ENCODE data around the gene DLX2. TPM values are rescaled to one million over a fixed set of nuclear protein-coding genes. Genes with fewer than 3 reads are reported as not detected.

DLX2 gene
- total and polyA plus RNA-seq, 7 donors, result under 0.01 to 0.14 (median 0.04) TPM; not detected in 4

GRCh38 chr2:172084645-172085459 lies 17.8 kb downstream of the DLX2 start:
- Histone ChIP-seq H3K4me3 (peak overlapping the region; percentile 15 to 50 (median 40)), H3K36me3 (no peaks in the 10 kb centered on the region), H3K4me1 (peaks cover 0 to 56% (median 36%) of the 10 kb centered on the region in 4 donors), H3K27me3 (peaks cover 88 to 100% (median 99%) of the 10 kb centered on the region in 3 donors), H3K9me3 (no peaks in the 10 kb centered on the region), H3K27ac (peak overlapping the region in 1 of 4 donors; percentile 16)
- TF ChIP-seq POLR2AphosphoS5 (IDR thresholded peaks at IDR 0.05), result peak; percentile 24 to 70 (median 58)
- peak in 1 of 2 donors; percentile 12 for TF ChIP-seq POLR2A (IDR thresholded peaks at IDR 0.05)
- no peak for TF ChIP-seq EP300 (IDR thresholded peaks at IDR 0.05)
- intact Hi-C loops (cut with DNase I), result loop anchor here (10.0 kb wide), 1 partner anchor 190 kb away; the partner anchor contains the start of gene SLC25A12
- 1% methylated on average over 76 of the region's 76 CpGs for WGBS, 2 donors
- DNase-seq, result peak; percentile 86

GRCh38 chr2:172084395-172084644 lies 18.4 kb downstream of the DLX2 start:
- intact Hi-C loops (cut with DNase I), result loop anchor here (10.0 kb wide), 1 partner anchor 190 kb away; the partner anchor contains the start of gene SLC25A12

GRCh38 chr2:172083628-172084394 lies 18.9 kb downstream of the DLX2 start:
- WGBS, 2 donors, result 10 to 11% methylated on average over 23 of the region's 23 CpGs
- Histone ChIP-seq H3K4me1 (peaks cover 0 to 52% (median 36%) of the 10 kb centered on the region in 4 donors), H3K9me3 (no peaks in the 10 kb centered on the region), H3K27me3 (peaks cover 78 to 96% (median 88%) of the 10 kb centered on the region in 3 donors), H3K27ac (no peak overlapping the region), H3K36me3 (no peaks in the 10 kb centered on the region), H3K4me3 (peak overlapping the region in 3 of 4 donors; percentile 33 to 50 (median 48))
- intact Hi-C loops (cut with DNase I), result loop anchor here (10.0 kb wide), 1 partner anchor 189 kb away; the partner anchor contains the start of gene SLC25A12
- TF ChIP-seq CTCF (IDR thresholded peaks at IDR 0.05), result no peak
- peak in 1 of 4 donors; percentile 12 for TF ChIP-seq POLR2AphosphoS5 (IDR thresholded peaks at IDR 0.05)
- no peak for DNase-seq

More at GRCh38 chr2:172084395-172084644, 18.4 kb downstream of the DLX2 start:
- WGBS, 2 donors, result 2 to 4% methylated on average over 17 of the region's 17 CpGs
- TF ChIP-seq POLR2AphosphoS5 (IDR thresholded peaks at IDR 0.05) (no peak), EP300 (IDR thresholded peaks at IDR 0.05) (no peak), POLR2A (IDR thresholded peaks at IDR 0.05) (no peak), CTCF (IDR thresholded peaks at IDR 0.05) (no peak)
- Histone ChIP-seq H3K4me3 (peak overlapping the region in 3 of 4 donors; percentile 33 to 50 (median 48)), H3K27me3 (peaks cover 83 to 100% (median 93%) of the 10 kb centered on the region in 3 donors), H3K27ac (no peak overlapping the region), H3K9me3 (no peaks in the 10 kb centered on the region), H3K4me1 (peaks cover 0 to 56% (median 36%) of the 10 kb centered on the region in 4 donors), H3K36me3 (no peaks in the 10 kb centered on the region)
- DNase-seq, result no peak

GRCh38 chr2:172082944-172083627 lies 19.6 kb downstream of the DLX2 start:
- peak overlapping the region in 1 of 4 donors; percentile 7 for H3K4me3 ChIP-seq

More at GRCh38 chr2:172082944-172083627, 19.6 kb downstream of the DLX2 start:
- Histone ChIP-seq H3K4me1 (peaks cover 0 to 45% (median 32%) of the 10 kb centered on the region in 4 donors), H3K36me3 (no peaks in the 10 kb centered on the region), H3K9me3 (no peaks in the 10 kb centered on the region), H3K27ac (no peak overlapping the region), H3K27me3 (peaks cover 71 to 89% (median 81%) of the 10 kb centered on the region in 3 donors)
- TF ChIP-seq POLR2AphosphoS5 (IDR thresholded peaks at IDR 0.05) (peak in 1 of 4 donors; percentile 10), POLR2A (IDR thresholded peaks at IDR 0.05) (no peak), CTCF (IDR thresholded peaks at IDR 0.05) (no peak), EP300 (IDR thresholded peaks at IDR 0.05) (no peak)
- intact Hi-C loops (cut with DNase I), result loop anchor here (10.0 kb wide), 1 partner anchor 188 kb away; the partner anchor contains the start of gene SLC25A12
- no peak for DNase-seq
- 5 to 7% methylated on average over 42 of the region's 42 CpGs for WGBS, 2 donors

Data from sigmoid colon (tissue), 7 donors.